SKM-1 (cell line): ENCODE results near the gene TCHP.
"Not testable (repeated sequence)": the region's sequence is repeated elsewhere in the genome, so short reads cannot be mapped to it uniquely, and the experiment has no call there.

Source experiments
- DNase-seq: peaks from one replicate; lab custom pipeline; 2025; ENCODE audit not compliant: unreplicated experiment; lab: John Stamatoyannopoulos, UW

Gene TCHP

GRCh38 chr12:109905301-109905700 lies 5.2 kb downstream of the TCHP start:
- no peak for DNase-seq

GRCh38 chr12:109910254-109910968 lies 10.3 kb downstream of the TCHP start:
- DNase-seq: no peak

GRCh38 chr12:109910969-109911348 lies 10.9 kb downstream of the TCHP start:
- DNase-seq: no peak

- DNase-seq: no peak
These were observed 12.8 kb downstream of the TCHP start for GRCh38 chr12:109912855-109913321.

GRCh38 chr12:109914461-109914860 lies 14.4 kb downstream of the TCHP start:
- DNase-seq: no peak

- no peak for DNase-seq
These were observed 15.3 kb downstream of the TCHP start for GRCh38 chr12:109915171-109916040.

- no peak for DNase-seq
These were observed 16.0 kb downstream of the TCHP start for GRCh38 chr12:109916045-109916444.

GRCh38 chr12:109919456-109919855 lies 19.4 kb downstream of the TCHP start:
- DNase-seq: no peak

- DNase-seq: no peak
These were observed 20.2 kb downstream of the TCHP start for GRCh38 chr12:109920261-109920780.

GRCh38 chr12:109921982-109922381 lies 21.9 kb downstream of the TCHP start:
- no peak for DNase-seq

- no peak for DNase-seq
These were observed 23.0 kb downstream of the TCHP start for GRCh38 chr12:109923038-109923437.

GRCh38 chr12:109923481-109924245 lies 23.6 kb downstream of the TCHP start:
- no peak for DNase-seq

- DNase-seq: no peak
These were observed 25.2 kb downstream of the TCHP start for GRCh38 chr12:109925185-109925840.

GRCh38 chr12:109926016-109926415 lies 25.9 kb downstream of the TCHP start:
- no peak for DNase-seq

- no peak for DNase-seq
These were observed 26.6 kb downstream of the TCHP start for GRCh38 chr12:109926488-109927210.

GRCh38 chr12:109927622-109928021 lies 27.5 kb downstream of the TCHP start:
- DNase-seq: no peak

- no peak for DNase-seq
These were observed 28.1 kb downstream of the TCHP start for GRCh38 chr12:109928058-109928656.

GRCh38 chr12:109929326-109929725 lies 29.3 kb downstream of the TCHP start:
- not testable (repeated sequence) for DNase-seq

- no peak for DNase-seq
These were observed 30.1 kb downstream of the TCHP start for GRCh38 chr12:109930028-109930800.
